HepG2 (cell line): ENCODE results near the gene ADAMTS13. TPM values are rescaled to one million over a fixed set of nuclear protein-coding genes. Genes with fewer than 3 reads are reported as not detected.

Experiments
- CAMTA2 ChIP-seq: sonication (generic); formaldehyde crosslinking; IDR thresholded peaks from 2 replicates; pipeline ENCODE4 v1.4.0; 2020; ENCODE audit warnings: mild to moderate bottlenecking, missing genetic modification reagents, borderline replicate concordance
- EED ChIP-seq: sonication (generic); formaldehyde crosslinking; IDR thresholded peaks from 2 replicates; pipeline ENCODE4 v1.5.0; 2020; ENCODE audit warnings: mild to moderate bottlenecking, missing genetic modification reagents
- JUNB ChIP-seq: sonication (generic); formaldehyde crosslinking; IDR thresholded peaks from 2 replicates; pipeline ENCODE4 v1.8.0; 2022; ENCODE audit warnings: missing genetic modification reagents, mild to moderate bottlenecking, borderline replicate concordance
- KDM3A ChIP-seq: IDR thresholded peaks from 2 replicates; pipeline ENCODE4 v1.6.1; 2018; ENCODE audit warnings: low read depth, missing compliant biosample characterization
- NCOA5 ChIP-seq: sonication (generic); formaldehyde crosslinking; IDR thresholded peaks from 2 replicates; pipeline ENCODE4 v1.4.0; 2020; ENCODE audit warnings: missing genetic modification reagents
- NR2F1 ChIP-seq, 2 experiments: fragments of 450-650 bp in 1 of 2; formaldehyde crosslinking in 1 of 2; IDR thresholded peaks; 2 replicates each; pipeline versions ENCODE4 v1.5.0 to v1.6.1; 2016 to 2020; ENCODE audit warnings: mild to moderate bottlenecking in 1 of 2, missing compliant biosample characterization in 1 of 2, missing genetic modification reagents in 1 of 2, moderate library complexity in 1 of 2
- POLR2A ChIP-seq, 2 experiments: IDR thresholded peaks; 2 replicates each; pipeline ENCODE4 v1.6.1; 2011; ENCODE audit warnings: low read depth in 2 of 2, low read length in 2 of 2, mild to moderate bottlenecking in 1 of 2, moderate library complexity in 1 of 2; ENCODE audit not compliant: insufficient read depth in 1 of 2
- SAP130 ChIP-seq: IDR thresholded peaks from 2 replicates; pipeline ENCODE4 v1.6.1; 2016; ENCODE audit warnings: low read depth
- SMARCE1 ChIP-seq: fragments of 450-650 bp; IDR thresholded peaks from 2 replicates; pipeline ENCODE4 v1.6.1; 2017; ENCODE audit warnings: borderline replicate concordance
- SMYD3 ChIP-seq: sonication (generic); formaldehyde crosslinking; IDR thresholded peaks from 2 replicates; pipeline ENCODE4 v1.8.1; 2023; ENCODE audit warnings: mild to moderate bottlenecking, missing genetic modification reagents
- SP140L ChIP-seq: sonication (generic); formaldehyde crosslinking; IDR thresholded peaks from 2 replicates; pipeline ENCODE4 v1.4.0; 2020; ENCODE audit warnings: missing genetic modification reagents, borderline replicate concordance
- SP2 ChIP-seq: sonication (generic); formaldehyde crosslinking; IDR thresholded peaks from 2 replicates; pipeline ENCODE4 v1.5.1; 2020; ENCODE audit warnings: mild to moderate bottlenecking, missing genetic modification reagents
- TCF7 ChIP-seq: sonication (generic); IDR thresholded peaks from 2 replicates; pipeline ENCODE4 v1.6.1; 2016; ENCODE audit warnings: antibody characterized with exemption, low read depth
- TMF1 ChIP-seq: sonication (generic); formaldehyde crosslinking; IDR thresholded peaks from 2 replicates; pipeline ENCODE4 v1.8.1; 2022; ENCODE audit warnings: low read depth, missing genetic modification reagents
- WIZ ChIP-seq: sonication (generic); formaldehyde crosslinking; IDR thresholded peaks from 2 replicates; pipeline ENCODE4 v1.5.1; 2020; ENCODE audit warnings: mild to moderate bottlenecking, missing genetic modification reagents
- ZFP82 ChIP-seq: sonication (generic); formaldehyde crosslinking; IDR thresholded peaks from 2 replicates; pipeline ENCODE4 v1.5.1; 2020; ENCODE audit warnings: mild to moderate bottlenecking, missing genetic modification reagents, borderline replicate concordance
- ZMYM3 ChIP-seq: sonication (generic); formaldehyde crosslinking; IDR thresholded peaks from 2 replicates; pipeline ENCODE4 v1.5.1; 2020; ENCODE audit warnings: mild to moderate bottlenecking, missing genetic modification reagents
- ZNF263 ChIP-seq: sonication (generic); formaldehyde crosslinking; IDR thresholded peaks from 2 replicates; pipeline ENCODE4 v1.4.0; 2020; ENCODE audit warnings: missing genetic modification reagents
- ZNF383 ChIP-seq: sonication (generic); formaldehyde crosslinking; IDR thresholded peaks from 2 replicates; pipeline ENCODE4 v1.4.0; 2020; ENCODE audit warnings: missing genetic modification reagents, mild to moderate bottlenecking, borderline replicate concordance
- ZNF460 ChIP-seq: sonication (generic); formaldehyde crosslinking; IDR thresholded peaks from 2 replicates; pipeline ENCODE4 v1.5.1; 2020; ENCODE audit warnings: missing genetic modification reagents, mild to moderate bottlenecking, borderline replicate concordance
- ZNF549 ChIP-seq: sonication (generic); formaldehyde crosslinking; IDR thresholded peaks from 2 replicates; pipeline ENCODE4 v1.5.0; 2020; ENCODE audit warnings: missing genetic modification reagents
- ZNF569 ChIP-seq: sonication (generic); formaldehyde crosslinking; IDR thresholded peaks from 2 replicates; pipeline ENCODE4 v1.5.0; 2020; ENCODE audit warnings: mild to moderate bottlenecking, missing genetic modification reagents, moderate library complexity, borderline replicate concordance
- ZNF737 ChIP-seq: sonication (generic); formaldehyde crosslinking; IDR thresholded peaks from 2 replicates; pipeline ENCODE4 v1.5.0; 2020; ENCODE audit warnings: missing genetic modification reagents, mild to moderate bottlenecking, borderline replicate concordance
- ZNF790 ChIP-seq: sonication (generic); formaldehyde crosslinking; IDR thresholded peaks from 2 replicates; pipeline ENCODE4 v1.8.0; 2022; ENCODE audit warnings: missing genetic modification reagents, mild to moderate bottlenecking, borderline replicate concordance
- polyA plus RNA-seq, 8 experiments: library from polyadenylated mRNA; depleted of rRNA in 3 of 8; stranded (reverse) in 7 of 8; unstranded in 1 of 8; fragments of >200 nt; fragmentation: Illumina TruSeq in 4 of 8; extraction: Trizol in 4 of 8; gene quantifications; 2 replicates each; pipeline versions ENCODE4 v1.2.1 to v1.2.3, GENCODE V29; 2011 to 2016; ENCODE audit warnings: low read depth in 4 of 8, missing spikeins in 1 of 8, mixed read lengths in 1 of 8; ENCODE audit not compliant: insufficient read depth in 1 of 8
- total RNA-seq, 5 experiments: library from RNA; depleted of rRNA; stranded (reverse); fragments of >200 nt; fragmentation: Illumina TruSeq; extraction: Trizol; gene quantifications; 2 replicates each; pipeline ENCODE4 v1.2.3, GENCODE V29; 2016; ENCODE audit warnings: low read depth in 1 of 5
- TF ChIP-seq, protein P1 (sequence below): fragments of 450-650 bp; IDR thresholded peaks from 2 replicates; pipeline ENCODE4 v1.6.1; 2016
- TF ChIP-seq, protein P2 (sequence below): sonication (generic); formaldehyde crosslinking; IDR thresholded peaks from 2 replicates; pipeline ENCODE4 v1.5.1; 2020; ENCODE audit warnings: missing genetic modification reagents, mild to moderate bottlenecking, borderline replicate concordance
- TF ChIP-seq, protein P3 (sequence below): sonication (generic); formaldehyde crosslinking; IDR thresholded peaks from 2 replicates; pipeline ENCODE4 v1.5.0; 2020; ENCODE audit warnings: missing genetic modification reagents
- TF ChIP-seq, protein P4 (sequence below): sonication (generic); formaldehyde crosslinking; IDR thresholded peaks from 2 replicates; pipeline ENCODE4 v1.8.1; 2022; ENCODE audit warnings: mild to moderate bottlenecking, missing genetic modification reagents

ADAMTS13 gene
- total and polyA plus RNA-seq, 2 of the 13 experiments (the other 11 are each of a cell fraction or from before 2014, with no cell fraction given): 0.91 to 4.5 TPM

DNA sequence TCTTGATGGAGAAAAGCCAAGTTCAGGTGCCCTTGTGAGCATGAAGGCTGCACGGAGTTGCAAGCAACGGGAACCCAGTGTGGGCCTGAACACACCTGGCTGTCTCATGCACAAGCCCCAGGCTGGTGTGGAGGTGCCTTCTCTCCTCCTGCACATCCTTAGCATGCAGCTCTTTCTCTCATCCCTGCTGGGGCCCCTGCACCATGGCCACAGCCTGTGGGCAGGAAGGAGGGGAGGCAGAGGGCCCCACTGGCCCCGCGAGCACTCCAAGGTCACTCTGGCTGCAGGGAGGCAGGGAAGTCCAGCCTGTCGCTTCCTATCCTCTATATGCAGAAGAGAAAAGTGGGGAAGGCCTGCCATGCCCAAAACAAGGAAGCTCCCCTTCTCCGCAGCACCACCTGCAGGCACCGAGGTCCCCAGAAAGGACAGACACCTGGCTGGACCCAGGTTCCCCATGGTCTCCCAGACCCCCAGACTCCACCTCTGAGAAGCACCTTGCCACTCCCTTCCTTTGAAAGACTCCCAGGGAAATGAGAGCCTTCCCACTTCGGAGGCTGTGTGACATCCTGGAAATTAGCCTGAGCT, 27.4 kb upstream of the ADAMTS13 start (continued):
- TF ChIP-seq NR2F1 (CRISPR knock-in tag; IDR thresholded peaks at IDR 0.05) (no peak), SMARCE1 (no peak), ZNF790 (no peak), SMYD3 (no peak), JUNB (CRISPR knock-in tag) (no peak), SAP130 (CRISPR knock-in tag) (peak; percentile 44; the same call in 1 of the 2 replicates), POLR2A (IDR thresholded peaks at IDR 0.05; ENCODE audit: insufficient read depth in 1 of 2, low read depth in 2 of 2, low read length in 2 of 2) (no peak), ZNF549 (no peak), ZNF263 (CRISPR knock-in tag) (no peak), ZNF383 (CRISPR knock-in tag) (no peak), ZNF737 (CRISPR knock-in tag) (no peak), ZMYM3 (CRISPR knock-in tag) (no peak), ZNF460 (no peak), NCOA5 (CRISPR knock-in tag) (no peak), KDM3A (CRISPR knock-in tag) (no peak), WIZ (no peak), ZFP82 (no peak), SP2 (CRISPR knock-in tag) (0 out of 2 replicates have a peak, but pooled peaks have one; percentile 8), ZNF569 (CRISPR knock-in tag) (no peak), SP140L (CRISPR knock-in tag) (no peak), TCF7 (no peak), CAMTA2 (CRISPR knock-in tag) (no peak), EED (CRISPR knock-in tag) (no peak), TMF1 (no peak)
- TF ChIP-seq, protein P1, sequence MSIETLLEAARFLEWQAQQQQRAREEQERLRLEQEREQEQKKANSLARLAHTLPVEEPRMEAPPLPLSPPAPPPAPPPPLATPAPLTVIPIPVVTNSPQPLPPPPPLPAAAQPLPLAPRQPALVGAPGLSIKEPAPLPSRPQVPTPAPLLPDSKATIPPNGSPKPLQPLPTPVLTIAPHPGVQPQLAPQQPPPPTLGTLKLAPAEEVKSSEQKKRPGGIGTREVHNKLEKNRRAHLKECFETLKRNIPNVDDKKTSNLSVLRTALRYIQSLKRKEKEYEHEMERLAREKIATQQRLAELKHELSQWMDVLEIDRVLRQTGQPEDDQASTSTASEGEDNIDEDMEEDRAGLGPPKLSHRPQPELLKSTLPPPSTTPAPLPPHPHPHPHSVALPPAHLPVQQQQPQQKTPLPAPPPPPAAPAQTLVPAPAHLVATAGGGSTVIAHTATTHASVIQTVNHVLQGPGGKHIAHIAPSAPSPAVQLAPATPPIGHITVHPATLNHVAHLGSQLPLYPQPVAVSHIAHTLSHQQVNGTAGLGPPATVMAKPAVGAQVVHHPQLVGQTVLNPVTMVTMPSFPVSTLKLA: no peak
- TF ChIP-seq, protein P2, sequence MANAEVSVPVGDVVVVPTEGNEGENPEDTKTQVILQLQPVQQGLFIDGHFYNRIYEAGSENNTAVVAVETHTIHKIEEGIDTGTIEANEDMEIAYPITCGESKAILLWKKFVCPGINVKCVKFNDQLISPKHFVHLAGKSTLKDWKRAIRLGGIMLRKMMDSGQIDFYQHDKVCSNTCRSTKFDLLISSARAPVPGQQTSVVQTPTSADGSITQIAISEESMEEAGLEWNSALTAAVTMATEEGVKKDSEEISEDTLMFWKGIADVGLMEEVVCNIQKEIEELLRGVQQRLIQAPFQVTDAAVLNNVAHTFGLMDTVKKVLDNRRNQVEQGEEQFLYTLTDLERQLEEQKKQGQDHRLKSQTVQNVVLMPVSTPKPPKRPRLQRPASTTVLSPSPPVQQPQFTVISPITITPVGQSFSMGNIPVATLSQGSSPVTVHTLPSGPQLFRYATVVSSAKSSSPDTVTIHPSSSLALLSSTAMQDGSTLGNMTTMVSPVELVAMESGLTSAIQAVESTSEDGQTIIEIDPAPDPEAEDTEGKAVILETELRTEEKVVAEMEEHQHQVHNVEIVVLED: peak; percentile 39; the same call in 1 of the 2 replicates
- TF ChIP-seq, protein P3, sequence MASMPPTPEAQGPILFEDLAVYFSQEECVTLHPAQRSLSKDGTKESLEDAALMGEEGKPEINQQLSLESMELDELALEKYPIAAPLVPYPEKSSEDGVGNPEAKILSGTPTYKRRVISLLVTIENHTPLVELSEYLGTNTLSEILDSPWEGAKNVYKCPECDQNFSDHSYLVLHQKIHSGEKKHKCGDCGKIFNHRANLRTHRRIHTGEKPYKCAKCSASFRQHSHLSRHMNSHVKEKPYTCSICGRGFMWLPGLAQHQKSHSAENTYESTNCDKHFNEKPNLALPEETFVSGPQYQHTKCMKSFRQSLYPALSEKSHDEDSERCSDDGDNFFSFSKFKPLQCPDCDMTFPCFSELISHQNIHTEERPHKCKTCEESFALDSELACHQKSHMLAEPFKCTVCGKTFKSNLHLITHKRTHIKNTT (CRISPR knock-in tag): no peak
- TF ChIP-seq, protein P4, sequence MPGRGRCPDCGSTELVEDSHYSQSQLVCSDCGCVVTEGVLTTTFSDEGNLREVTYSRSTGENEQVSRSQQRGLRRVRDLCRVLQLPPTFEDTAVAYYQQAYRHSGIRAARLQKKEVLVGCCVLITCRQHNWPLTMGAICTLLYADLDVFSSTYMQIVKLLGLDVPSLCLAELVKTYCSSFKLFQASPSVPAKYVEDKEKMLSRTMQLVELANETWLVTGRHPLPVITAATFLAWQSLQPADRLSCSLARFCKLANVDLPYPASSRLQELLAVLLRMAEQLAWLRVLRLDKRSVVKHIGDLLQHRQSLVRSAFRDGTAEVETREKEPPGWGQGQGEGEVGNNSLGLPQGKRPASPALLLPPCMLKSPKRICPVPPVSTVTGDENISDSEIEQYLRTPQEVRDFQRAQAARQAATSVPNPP (CRISPR knock-in tag): no peak
